ENCODE measurements around the gene PXDC1. TPM values are rescaled to one million over a fixed set of nuclear protein-coding genes. Genes with fewer than 3 reads are reported as not detected.

The PXDC1 gene
- polyA plus RNA-seq, 1 donor from 2014 or later, result 3.9 TPM

DNA sequence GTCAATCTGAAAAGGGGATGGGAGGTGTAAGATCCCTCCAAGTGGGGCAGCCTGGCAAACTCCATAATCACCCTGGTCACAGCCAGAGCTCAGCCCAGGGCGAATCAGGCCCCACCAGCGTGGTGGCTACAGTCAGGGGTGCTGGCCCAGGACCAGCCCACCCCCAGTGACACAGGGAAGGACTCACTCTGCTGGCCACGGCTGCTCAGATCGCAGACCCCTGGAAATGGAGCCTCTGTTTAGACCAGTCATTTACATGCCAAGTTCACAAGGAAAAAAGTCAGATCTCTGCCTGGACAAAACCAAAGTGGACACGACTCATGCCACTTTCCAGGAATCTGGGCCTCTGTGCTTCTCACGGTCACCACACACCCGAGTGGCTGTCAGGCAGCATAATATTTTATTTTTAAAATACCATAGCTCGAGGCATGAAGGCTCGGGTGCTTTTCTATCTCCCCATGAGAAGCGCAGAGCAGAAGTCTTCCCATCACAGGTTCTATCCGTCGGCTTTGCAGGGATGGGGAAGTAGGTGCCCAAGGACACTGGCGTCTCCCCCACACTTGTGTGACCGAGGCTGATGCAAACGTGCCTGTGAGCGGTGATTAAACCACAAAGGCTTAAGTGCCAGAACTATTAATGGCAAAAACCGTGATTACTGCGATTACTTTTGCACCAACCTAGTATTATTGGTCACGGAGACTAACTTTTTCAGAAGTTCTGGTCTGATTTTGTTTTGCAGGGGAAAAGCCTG, 13.0 kb downstream of the PXDC1 start:
- H3K27ac ChIP-seq (ENCODE audit: low read length), result no peak overlapping the region
- H3K9me3 ChIP-seq (ENCODE audit: low read length), result no peaks in the 10 kb centered on the region
- TF ChIP-seq EZH2 (IDR thresholded peaks at IDR 0.05; ENCODE audit: borderline replicate concordance, insufficient read depth, low read length, poor library complexity, severe bottlenecking) (no peak), RAD21 (conservative IDR thresholded peaks at IDR 0.05) (no peak), SMC3 (conservative IDR thresholded peaks at IDR 0.05; ENCODE audit: poor library complexity) (no peak), POLR2AphosphoS5 (IDR thresholded peaks at IDR 0.05) (no peak), EP300 (conservative IDR thresholded peaks at IDR 0.05; ENCODE audit: poor library complexity, severe bottlenecking) (no peak), MXI1 (conservative IDR thresholded peaks at IDR 0.05; ENCODE audit: poor library complexity, severe bottlenecking) (no peak), TAF1 (IDR thresholded peaks at IDR 0.05; ENCODE audit: low read depth) (no peak)
- TF ChIP-seq, protein P1, sequence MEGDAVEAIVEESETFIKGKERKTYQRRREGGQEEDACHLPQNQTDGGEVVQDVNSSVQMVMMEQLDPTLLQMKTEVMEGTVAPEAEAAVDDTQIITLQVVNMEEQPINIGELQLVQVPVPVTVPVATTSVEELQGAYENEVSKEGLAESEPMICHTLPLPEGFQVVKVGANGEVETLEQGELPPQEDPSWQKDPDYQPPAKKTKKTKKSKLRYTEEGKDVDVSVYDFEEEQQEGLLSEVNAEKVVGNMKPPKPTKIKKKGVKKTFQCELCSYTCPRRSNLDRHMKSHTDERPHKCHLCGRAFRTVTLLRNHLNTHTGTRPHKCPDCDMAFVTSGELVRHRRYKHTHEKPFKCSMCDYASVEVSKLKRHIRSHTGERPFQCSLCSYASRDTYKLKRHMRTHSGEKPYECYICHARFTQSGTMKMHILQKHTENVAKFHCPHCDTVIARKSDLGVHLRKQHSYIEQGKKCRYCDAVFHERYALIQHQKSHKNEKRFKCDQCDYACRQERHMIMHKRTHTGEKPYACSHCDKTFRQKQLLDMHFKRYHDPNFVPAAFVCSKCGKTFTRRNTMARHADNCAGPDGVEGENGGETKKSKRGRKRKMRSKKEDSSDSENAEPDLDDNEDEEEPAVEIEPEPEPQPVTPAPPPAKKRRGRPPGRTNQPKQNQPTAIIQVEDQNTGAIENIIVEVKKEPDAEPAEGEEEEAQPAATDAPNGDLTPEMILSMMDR (IDR thresholded peaks at IDR 0.05; ENCODE audit: poor library complexity, severe bottlenecking), result no peak
- TF ChIP-seq, protein P2, sequence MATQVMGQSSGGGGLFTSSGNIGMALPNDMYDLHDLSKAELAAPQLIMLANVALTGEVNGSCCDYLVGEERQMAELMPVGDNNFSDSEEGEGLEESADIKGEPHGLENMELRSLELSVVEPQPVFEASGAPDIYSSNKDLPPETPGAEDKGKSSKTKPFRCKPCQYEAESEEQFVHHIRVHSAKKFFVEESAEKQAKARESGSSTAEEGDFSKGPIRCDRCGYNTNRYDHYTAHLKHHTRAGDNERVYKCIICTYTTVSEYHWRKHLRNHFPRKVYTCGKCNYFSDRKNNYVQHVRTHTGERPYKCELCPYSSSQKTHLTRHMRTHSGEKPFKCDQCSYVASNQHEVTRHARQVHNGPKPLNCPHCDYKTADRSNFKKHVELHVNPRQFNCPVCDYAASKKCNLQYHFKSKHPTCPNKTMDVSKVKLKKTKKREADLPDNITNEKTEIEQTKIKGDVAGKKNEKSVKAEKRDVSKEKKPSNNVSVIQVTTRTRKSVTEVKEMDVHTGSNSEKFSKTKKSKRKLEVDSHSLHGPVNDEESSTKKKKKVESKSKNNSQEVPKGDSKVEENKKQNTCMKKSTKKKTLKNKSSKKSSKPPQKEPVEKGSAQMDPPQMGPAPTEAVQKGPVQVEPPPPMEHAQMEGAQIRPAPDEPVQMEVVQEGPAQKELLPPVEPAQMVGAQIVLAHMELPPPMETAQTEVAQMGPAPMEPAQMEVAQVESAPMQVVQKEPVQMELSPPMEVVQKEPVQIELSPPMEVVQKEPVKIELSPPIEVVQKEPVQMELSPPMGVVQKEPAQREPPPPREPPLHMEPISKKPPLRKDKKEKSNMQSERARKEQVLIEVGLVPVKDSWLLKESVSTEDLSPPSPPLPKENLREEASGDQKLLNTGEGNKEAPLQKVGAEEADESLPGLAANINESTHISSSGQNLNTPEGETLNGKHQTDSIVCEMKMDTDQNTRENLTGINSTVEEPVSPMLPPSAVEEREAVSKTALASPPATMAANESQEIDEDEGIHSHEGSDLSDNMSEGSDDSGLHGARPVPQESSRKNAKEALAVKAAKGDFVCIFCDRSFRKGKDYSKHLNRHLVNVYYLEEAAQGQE (IDR thresholded peaks at IDR 0.05; ENCODE audit: borderline replicate concordance), result no peak
- H3K9me2 ChIP-seq (ENCODE audit: insufficient read depth, low read length), result no peaks in the 10 kb centered on the region
- H2AFZ ChIP-seq (ENCODE audit: low read depth, low read length), result no peak overlapping the region
- no peaks in the 10 kb centered on the region for H3K79me2 ChIP-seq (replicated peaks; ENCODE audit: insufficient read depth, low read length)
- H3K27me3 ChIP-seq (ENCODE audit: insufficient read depth, low read depth, low read length), result no peaks in the 10 kb centered on the region
- no peak overlapping the region for H3K4me3 ChIP-seq (ENCODE audit: low read length)
- no peaks in the 10 kb centered on the region for H3K36me3 ChIP-seq (ENCODE audit: insufficient read depth, low read length)
- no peak overlapping the region for H3K9ac ChIP-seq (ENCODE audit: low read length)
- H4K20me1 ChIP-seq (ENCODE audit: insufficient read depth), result no peaks in the 10 kb centered on the region
- no peak overlapping the region for H3K4me2 ChIP-seq (ENCODE audit: low read length)
- no peaks in the 10 kb centered on the region for H3F3A ChIP-seq (ENCODE audit: insufficient read depth, low read length, poor library complexity, severe bottlenecking)

DNA sequence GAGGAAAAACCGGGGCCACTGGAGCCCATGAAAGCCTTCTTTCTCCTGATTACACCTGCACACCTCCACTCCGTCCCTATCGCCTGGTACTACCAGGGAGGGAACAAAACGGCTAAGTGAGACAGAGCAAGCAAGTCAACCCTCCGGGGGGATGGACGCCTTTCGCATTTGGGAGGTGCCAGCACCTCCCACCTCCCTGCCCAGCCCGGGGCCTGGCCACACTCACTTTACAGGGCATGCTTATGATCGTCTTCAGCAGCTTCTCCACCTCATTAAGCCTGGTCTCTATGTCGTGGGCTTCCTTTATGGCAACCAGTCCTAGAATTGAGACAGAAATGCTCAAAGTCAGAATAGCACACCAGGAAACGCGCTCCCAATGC, 13.7 kb downstream of the PXDC1 start:
- Histone ChIP-seq H3K4me3 (ENCODE audit: low read length) (no peak overlapping the region), H3K79me2 (replicated peaks; ENCODE audit: insufficient read depth, low read length) (no peaks in the 10 kb centered on the region), H3F3A (ENCODE audit: insufficient read depth, low read length, poor library complexity, severe bottlenecking) (no peaks in the 10 kb centered on the region), H2AFZ (ENCODE audit: low read depth, low read length) (no peak overlapping the region), H3K27me3 (ENCODE audit: insufficient read depth, low read depth, low read length) (no peaks in the 10 kb centered on the region), H3K9me2 (ENCODE audit: insufficient read depth, low read length) (no peaks in the 10 kb centered on the region), H3K4me2 (ENCODE audit: low read length) (no peak overlapping the region), H3K9ac (ENCODE audit: low read length) (no peak overlapping the region), H3K9me3 (ENCODE audit: low read length) (no peaks in the 10 kb centered on the region), H3K36me3 (ENCODE audit: insufficient read depth, low read length) (no peaks in the 10 kb centered on the region), H3K27ac (ENCODE audit: low read length) (no peak overlapping the region), H4K20me1 (ENCODE audit: insufficient read depth) (no peaks in the 10 kb centered on the region)
- no peak for TF ChIP-seq TAF1 (IDR thresholded peaks at IDR 0.05; ENCODE audit: low read depth)
- TF ChIP-seq POLR2AphosphoS5 (IDR thresholded peaks at IDR 0.05), result no peak
- no peak for TF ChIP-seq RAD21 (conservative IDR thresholded peaks at IDR 0.05)

All from neural cell (in vitro differentiated cells).